ENCODE results near the gene RFTN2.
"Not testable (repeated sequence)": the region's sequence is repeated elsewhere in the genome, so short reads cannot be mapped to it uniquely, and the experiment has no call there.

The RFTN2 gene

DNA sequence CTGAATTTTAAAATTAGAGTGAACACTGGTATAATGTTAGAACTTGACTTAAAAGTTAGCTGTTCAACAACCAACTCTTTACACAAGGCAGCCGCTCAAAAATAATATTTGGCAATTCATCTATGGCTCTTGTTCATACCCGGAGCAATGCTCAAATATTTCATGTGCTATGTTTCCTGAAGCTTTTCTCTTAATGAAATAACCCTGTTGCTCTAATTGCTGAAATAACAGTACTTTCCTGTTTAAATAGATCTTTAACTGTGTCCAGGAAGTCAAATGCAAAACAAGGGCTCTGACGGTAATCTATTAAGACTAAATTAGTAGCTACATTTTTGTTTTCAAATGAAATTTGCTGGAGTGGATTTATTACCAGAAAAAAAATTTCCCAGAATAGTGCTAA lies 33.7 kb downstream of the RFTN2 start:
- TF ChIP-seq, protein P1, sequence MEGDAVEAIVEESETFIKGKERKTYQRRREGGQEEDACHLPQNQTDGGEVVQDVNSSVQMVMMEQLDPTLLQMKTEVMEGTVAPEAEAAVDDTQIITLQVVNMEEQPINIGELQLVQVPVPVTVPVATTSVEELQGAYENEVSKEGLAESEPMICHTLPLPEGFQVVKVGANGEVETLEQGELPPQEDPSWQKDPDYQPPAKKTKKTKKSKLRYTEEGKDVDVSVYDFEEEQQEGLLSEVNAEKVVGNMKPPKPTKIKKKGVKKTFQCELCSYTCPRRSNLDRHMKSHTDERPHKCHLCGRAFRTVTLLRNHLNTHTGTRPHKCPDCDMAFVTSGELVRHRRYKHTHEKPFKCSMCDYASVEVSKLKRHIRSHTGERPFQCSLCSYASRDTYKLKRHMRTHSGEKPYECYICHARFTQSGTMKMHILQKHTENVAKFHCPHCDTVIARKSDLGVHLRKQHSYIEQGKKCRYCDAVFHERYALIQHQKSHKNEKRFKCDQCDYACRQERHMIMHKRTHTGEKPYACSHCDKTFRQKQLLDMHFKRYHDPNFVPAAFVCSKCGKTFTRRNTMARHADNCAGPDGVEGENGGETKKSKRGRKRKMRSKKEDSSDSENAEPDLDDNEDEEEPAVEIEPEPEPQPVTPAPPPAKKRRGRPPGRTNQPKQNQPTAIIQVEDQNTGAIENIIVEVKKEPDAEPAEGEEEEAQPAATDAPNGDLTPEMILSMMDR (conservative IDR thresholded peaks at IDR 0.05; ENCODE audit: low read length) = no peak
- H3K4me3 ChIP-seq (ENCODE audit: low read length) = no peak overlapping the region
- no peak for DNase-seq (ENCODE audit: low read depth)

DNA sequence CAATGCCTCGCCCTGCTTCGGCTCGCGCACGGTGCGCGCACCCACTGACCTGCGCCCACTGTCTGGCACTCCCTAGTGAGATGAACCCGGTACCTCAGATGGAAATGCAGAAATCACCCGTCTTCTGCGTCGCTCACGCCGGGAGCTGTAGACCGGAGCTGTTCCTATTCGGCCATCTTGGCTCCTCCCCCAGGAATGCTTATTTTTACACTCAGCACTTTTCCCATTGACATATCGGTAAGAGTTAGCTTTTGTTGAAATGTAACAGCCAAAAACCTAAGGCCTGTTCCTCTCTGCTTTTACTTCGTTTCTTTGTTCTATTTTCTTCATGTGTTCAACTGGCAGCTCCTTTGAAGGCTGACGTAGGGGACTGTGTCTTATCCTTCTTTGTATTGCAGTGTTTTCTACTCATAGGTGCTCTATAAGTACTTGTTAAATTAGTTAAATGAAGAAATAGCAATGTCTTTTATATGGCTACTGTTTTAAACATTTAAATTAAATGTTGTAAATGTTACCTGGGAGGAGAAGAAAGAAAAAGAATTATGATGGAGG lies 34.7 kb downstream of the RFTN2 start:
- not testable (repeated sequence) for H3K4me3 ChIP-seq (ENCODE audit: low read length); DNase-seq (ENCODE audit: low read depth)

- DNase-seq (ENCODE audit: low read depth) = no peak
- H3K4me3 ChIP-seq (ENCODE audit: low read length) = no peak overlapping the region
- TF ChIP-seq, protein P1 (conservative IDR thresholded peaks at IDR 0.05; ENCODE audit: low read length) = no peak
Observed at GRCh38 chr2:197633109-197633657, 42.2 kb downstream of the RFTN2 start.

DNA sequence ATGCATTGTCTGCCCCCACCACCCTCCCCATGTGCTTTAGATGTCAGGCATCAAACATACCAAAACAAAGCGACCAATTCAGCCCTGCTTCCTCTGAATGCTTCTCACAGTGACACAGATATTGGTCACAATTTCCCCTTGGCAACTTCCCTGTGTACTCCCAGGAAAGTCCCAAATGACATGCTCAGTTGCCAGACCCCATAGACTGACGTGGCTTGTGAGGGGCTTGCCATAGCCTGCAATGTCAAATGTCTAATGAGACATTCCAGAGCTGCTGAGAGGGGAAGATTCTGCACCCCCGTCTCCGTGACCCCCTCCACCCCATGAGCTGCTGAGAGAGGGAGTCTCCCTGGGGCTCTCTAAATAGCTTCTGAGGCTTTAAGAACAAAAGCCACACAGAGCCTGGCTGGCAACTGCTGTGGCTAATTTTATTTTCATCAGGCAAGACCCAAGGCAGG lies 47.3 kb downstream of the RFTN2 start:
- TF ChIP-seq, protein P1 (conservative IDR thresholded peaks at IDR 0.05; ENCODE audit: low read length) = no peak
- DNase-seq (ENCODE audit: low read depth) = peak; percentile 31
- H3K4me3 ChIP-seq (ENCODE audit: low read length) = no peak overlapping the region

DNA sequence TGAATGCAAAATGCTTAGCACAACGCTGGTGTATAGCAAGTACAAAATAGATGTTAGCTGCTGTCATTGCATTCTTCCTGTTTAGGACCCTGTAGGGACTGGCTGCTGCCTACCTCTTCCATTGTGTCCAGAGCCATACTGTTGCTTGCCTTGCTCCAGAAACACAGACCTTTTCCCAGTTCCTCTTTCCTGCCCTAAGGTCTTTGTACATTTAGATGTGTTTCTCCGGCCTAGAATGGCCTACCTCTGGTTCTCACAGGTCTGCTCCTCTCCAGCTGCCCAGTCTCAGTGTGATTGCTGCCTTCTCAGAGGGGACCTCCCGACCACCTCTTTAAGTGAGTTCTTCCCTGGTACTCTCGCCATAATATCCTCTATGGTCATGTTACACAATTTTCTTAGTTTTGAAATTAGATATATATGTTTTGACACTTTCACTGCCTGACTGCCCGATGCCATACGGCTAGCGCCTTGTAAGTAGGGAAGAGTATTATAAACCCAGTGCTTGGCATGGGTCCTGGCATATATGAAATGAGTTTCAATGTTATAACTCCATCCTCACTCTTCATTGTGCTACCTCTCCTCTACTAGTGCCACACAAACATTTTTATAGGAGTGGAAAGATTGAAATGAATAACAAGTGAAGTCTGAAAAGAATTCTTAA lies 48.3 kb downstream of the RFTN2 start:
- no peak overlapping the region for H3K4me3 ChIP-seq (ENCODE audit: low read length)
- TF ChIP-seq, protein P1 (conservative IDR thresholded peaks at IDR 0.05; ENCODE audit: low read length) = no peak
- DNase-seq (ENCODE audit: low read depth) = no peak

- TF ChIP-seq, protein P1 (conservative IDR thresholded peaks at IDR 0.05; ENCODE audit: low read length) = no peak
Observed at GRCh38 chr2:197620133-197620532, 55.3 kb downstream of the RFTN2 start.

GRCh38 chr2:197615016-197615652 lies 60.3 kb downstream of the RFTN2 start:
- TF ChIP-seq, protein P1 (conservative IDR thresholded peaks at IDR 0.05; ENCODE audit: low read length) = no peak
- no peak overlapping the region for H3K4me3 ChIP-seq (ENCODE audit: low read length)
- no peak for DNase-seq (ENCODE audit: low read depth)

More at GRCh38 chr2:197620133-197620532, 55.3 kb downstream of the RFTN2 start:
- no peak for DNase-seq (ENCODE audit: low read depth)
- no peak overlapping the region for H3K4me3 ChIP-seq (ENCODE audit: low read length)

Data from AG10803 (cell line).